IMR-90 (cell line): ENCODE measurements around the gene FGF9. TPM values are rescaled to one million over a fixed set of nuclear protein-coding genes. Genes with fewer than 3 reads are reported as not detected.

Experiments used
- ATAC-seq: fragments of 200-7000 bp; cut with Tn5 transposase; 2 replicates; pipeline ENCODE4 v1.9.1; 2020; ENCODE audit warnings: low read depth, mild to moderate bottlenecking, moderate library complexity
- BruUV-seq: library from RNA; stranded (reverse); fragments of 400-500 nt; replicated peaks from 2 replicates; lab custom pipeline; 2021; lab: Mats Ljungman, UMichigan
- CTCF ChIA-PET: fragments of 300-600 bp; formaldehyde crosslinking; extraction: SDS; loops from one replicate; lab custom pipeline; 2021; ENCODE audit warnings: antibody characterized with exemption; lab: Yijun Ruan, JAX
- POLR2A ChIA-PET: fragments of 300-600 bp; sonication (Branson Sonifier 250); formaldehyde crosslinking; loops from one replicate; lab custom pipeline; 2022; ENCODE audit warnings: antibody characterized with exemption; ENCODE audit not compliant: unreplicated experiment; lab: Charles Lee
- DNase-seq: peaks from one replicate; pipeline ENCODE4 v3.0.0; 2013
- H2AFZ ChIP-seq: replicated peaks from 2 replicates; pipeline ENCODE3; 2013; ENCODE audit warnings: low read length, mild to moderate bottlenecking; ENCODE audit not compliant: poor library complexity
- H2AK5ac ChIP-seq: 2 replicates; pipeline ENCODE4 v1.6.1; 2013; ENCODE audit warnings: low read depth, low read length, inconsistent platforms
- H2AK9ac ChIP-seq: replicated peaks from 2 replicates; pipeline ENCODE3; 2013; ENCODE audit warnings: mild to moderate bottlenecking, low read depth, low read length, moderate library complexity; ENCODE audit not compliant: poor library complexity
- H2BK120ac ChIP-seq: 2 replicates; pipeline ENCODE4 v1.6.1; 2013; ENCODE audit warnings: low read depth, low read length, inconsistent platforms
- H2BK15ac ChIP-seq: 3 replicates; pipeline ENCODE4 v1.6.1; 2013; ENCODE audit warnings: low read depth, low read length, inconsistent platforms
- H2BK20ac ChIP-seq: 2 replicates; pipeline ENCODE4 v1.6.1; 2013; ENCODE audit warnings: low read depth, mild to moderate bottlenecking, inconsistent platforms, low read length, moderate library complexity
- H2BK5ac ChIP-seq: 2 replicates; pipeline ENCODE4 v1.6.1; 2013; ENCODE audit warnings: mild to moderate bottlenecking, low read depth, low read length, inconsistent platforms; ENCODE audit not compliant: poor library complexity, severe bottlenecking
- H3K14ac ChIP-seq: replicated peaks from 2 replicates; pipeline ENCODE4 v1.6.1; 2013; ENCODE audit warnings: low read depth, low read length, inconsistent platforms
- H3K18ac ChIP-seq: 2 replicates; pipeline ENCODE4 v1.6.1; 2013; ENCODE audit warnings: low read depth, low read length, control low read depth
- H3K23ac ChIP-seq: 2 replicates; pipeline ENCODE4 v1.6.1; 2013; ENCODE audit warnings: low read depth, low read length, inconsistent platforms
- H3K27ac ChIP-seq: 2 replicates; pipeline ENCODE4 v1.5.1; 2013; ENCODE audit warnings: mild to moderate bottlenecking, control low read depth, low read length; ENCODE audit not compliant: insufficient read depth
- H3K27me3 ChIP-seq: 2 replicates; pipeline ENCODE4 v1.6.1; 2013; ENCODE audit warnings: low read length; ENCODE audit not compliant: control insufficient read depth, insufficient read depth
- H3K36me3 ChIP-seq: 2 replicates; pipeline ENCODE4 v1.6.1; 2013; ENCODE audit warnings: low read length, mixed read lengths; ENCODE audit not compliant: control insufficient read depth, insufficient read depth
- H3K4ac ChIP-seq: 2 replicates; pipeline ENCODE4 v1.6.1; 2013; ENCODE audit warnings: low read depth, low read length, inconsistent platforms
- H3K4me1 ChIP-seq: 2 replicates; pipeline ENCODE4 v1.6.1; 2013; ENCODE audit warnings: low read length, mixed read lengths; ENCODE audit not compliant: control insufficient read depth, insufficient read depth
- H3K4me2 ChIP-seq: 2 replicates; pipeline ENCODE4 v1.6.1; 2013; ENCODE audit warnings: low read depth, mild to moderate bottlenecking, control low read depth, low read length, moderate library complexity
- H3K4me3 ChIP-seq: 2 replicates; pipeline ENCODE4 v1.5.1; 2013; ENCODE audit warnings: low read depth, mild to moderate bottlenecking, control low read depth, low read length, moderate library complexity; ENCODE audit not compliant: insufficient read depth
- H3K56ac ChIP-seq: 2 replicates; pipeline ENCODE4 v1.6.1; 2013; ENCODE audit warnings: low read length, inconsistent platforms; ENCODE audit not compliant: insufficient read depth; ENCODE audit errors: extremely low read depth
- H3K79me1 ChIP-seq, 2 experiments: 2 replicates each; pipeline ENCODE4 v1.6.1; 2013; ENCODE audit warnings: low read length in 2 of 2, inconsistent platforms in 1 of 2, low read depth in 1 of 2
- H3K9ac ChIP-seq: 2 replicates; pipeline ENCODE4 v1.6.1; 2013; ENCODE audit warnings: low read depth, low read length, control low read depth
- H3K9me1 ChIP-seq: 2 replicates; pipeline ENCODE4 v1.6.1; 2013; ENCODE audit warnings: low read length, inconsistent platforms; ENCODE audit not compliant: insufficient read depth
- H3K9me3 ChIP-seq: 2 replicates; pipeline ENCODE4 v1.6.1; 2013; ENCODE audit warnings: low read length; ENCODE audit not compliant: control insufficient read depth, insufficient read depth
- H4K20me1 ChIP-seq: 2 replicates; pipeline ENCODE4 v1.6.1; 2013; ENCODE audit warnings: low read length, inconsistent platforms; ENCODE audit not compliant: insufficient read depth
- H4K5ac ChIP-seq: 2 replicates; pipeline ENCODE4 v1.6.1; 2013; ENCODE audit warnings: mild to moderate bottlenecking, low read depth, low read length, control low read depth
- H4K8ac ChIP-seq, 2 experiments: 2 replicates each; pipeline ENCODE4 v1.6.1; 2013; ENCODE audit warnings: low read depth in 2 of 2, low read length in 2 of 2, control low read depth in 1 of 2, inconsistent platforms in 1 of 2
- H4K91ac ChIP-seq: 2 replicates; pipeline ENCODE4 v1.6.1; 2013; ENCODE audit warnings: low read depth, low read length, inconsistent platforms; ENCODE audit not compliant: insufficient read depth
- CEBPB ChIP-seq: IDR thresholded peaks from 2 replicates; pipeline ENCODE4 v1.6.1; 2012; ENCODE audit warnings: low read depth, low read length, improper control_type of control experiment
- CHD1 ChIP-seq: IDR thresholded peaks from 2 replicates; pipeline ENCODE4 v1.6.1; 2012; ENCODE audit warnings: low read depth, low read length, improper control_type of control experiment
- FOS ChIP-seq: fragments of 150-350 bp; IDR thresholded peaks from 2 replicates; pipeline ENCODE4 v1.6.1; 2016; ENCODE audit warnings: low read depth, low read length
- MAFK ChIP-seq: IDR thresholded peaks from 2 replicates; pipeline ENCODE4 v1.6.1; 2012; ENCODE audit warnings: low read depth, low read length, improper control_type of control experiment
- MAZ ChIP-seq: IDR thresholded peaks from 2 replicates; pipeline ENCODE4 v1.6.1; 2012; ENCODE audit warnings: low read depth, mild to moderate bottlenecking, low read length, improper control_type of control experiment, moderate library complexity, borderline replicate concordance
- RAD21 ChIP-seq: IDR thresholded peaks from 2 replicates; pipeline ENCODE4 v1.6.1; 2012; ENCODE audit warnings: low read length, improper control_type of control experiment
- RFX5 ChIP-seq: IDR thresholded peaks from 2 replicates; pipeline ENCODE4 v1.8.0; 2012; ENCODE audit warnings: low read depth, mild to moderate bottlenecking, low read length, moderate library complexity
- SMC3 ChIP-seq: fragments of 150-350 bp; IDR thresholded peaks from 2 replicates; pipeline ENCODE4 v1.6.1; 2016; ENCODE audit warnings: low read depth, mild to moderate bottlenecking, antibody characterized with exemption, low read length, moderate library complexity
- WGBS, 2 experiments: methylation state at CpG; one replicate each; pipeline versions ENCODE4 v1.1.5 to v1.1.7; 2013; ENCODE audit warnings: missing lambda C conversion rate in 2 of 2; ENCODE audit not compliant: insufficient read length in 1 of 2; ENCODE audit errors: extremely low coverage in 2 of 2; 5-methylcytosine and 5-hydroxymethylcytosine counted together
- dilution Hi-C: fragments of 300-500 bp; cut with HindIII; formaldehyde crosslinking; loops from one replicate; pipeline ENCODE4 v1.14.3; 2018; ENCODE audit warnings: low sequenced_read_pairs; ENCODE audit not compliant: unreplicated experiment
- in situ Hi-C: fragments of 300-500 bp; cut with MboI; formaldehyde crosslinking; loops from 3 replicates; pipeline ENCODE4 v1.14.3; 2019; ENCODE audit warnings: low sequenced_read_pairs, inconsistent platforms, mixed read lengths
- intact Hi-C: fragments of 100-400 bp; cut with micrococcal nuclease; formaldehyde crosslinking; loops from 2 replicates; pipeline ENCODE4 v1.10.0; 2022
- polyA plus RNA-seq, 3 experiments: library from polyadenylated mRNA; depleted of rRNA; stranded (reverse); fragments of >200 nt; gene quantifications; 2 replicates each; pipeline ENCODE4 v1.2.3, GENCODE V29; 2012; ENCODE audit warnings: low replicate concordance in 1 of 3
- total RNA-seq: library from RNA; depleted of rRNA; stranded (reverse); fragments of >200 nt; gene quantifications from 2 replicates; pipeline ENCODE4 v1.2.3, GENCODE V29; 2012
- TF ChIP-seq, protein P1 (sequence below): conservative IDR thresholded peaks from 2 replicates; pipeline ENCODE4 v1.5.1; 2012; ENCODE audit warnings: mild to moderate bottlenecking, low read depth, low read length, improper control_type of control experiment

FGF9 gene
- total and polyA plus RNA-seq, 2 of the 4 experiments (the other 2 are of a cell fraction): under 0.01 to 0.05 TPM

DNA sequence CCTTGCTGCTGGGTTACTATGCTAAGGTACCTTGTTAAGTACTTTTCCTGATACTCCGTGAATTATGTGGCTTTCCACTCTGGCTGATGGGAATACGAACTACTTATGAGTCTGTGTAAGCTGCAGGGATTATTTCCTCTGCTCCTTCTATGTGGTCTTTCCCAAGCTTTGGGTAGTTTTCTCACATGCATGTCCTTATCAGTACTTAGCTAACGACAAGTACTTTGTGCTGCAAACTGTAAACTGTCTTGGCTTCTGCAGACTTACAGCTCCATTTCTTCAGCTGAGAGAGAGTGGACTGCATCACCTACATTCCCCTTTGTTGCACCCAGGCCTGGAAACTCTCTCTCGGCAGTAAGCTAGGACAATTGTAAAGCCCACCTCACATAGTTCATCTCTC lies 76.6 kb downstream of the FGF9 start:
- no peak overlapping the region; the same call in 1 of the 2 replicates for H3K23ac ChIP-seq
- no peaks in the 10 kb centered on the region for H3K27me3 ChIP-seq
- ATAC-seq (no peak), DNase-seq (no peak)
- no peak overlapping the region for H3K9ac ChIP-seq
- H3K27ac ChIP-seq: no peak overlapping the region
- 40% methylated on average over 1 of the region's 4 CpGs; no CpG with 5 or more reads in 1 of the 2 experiments for WGBS, 2 experiments
- H3K79me1 ChIP-seq: no peaks in the 10 kb centered on the region
- peaks cover 5% of the 10 kb centered on the region for H3K9me3 ChIP-seq
- H2AFZ ChIP-seq: no peak overlapping the region
- peaks cover 6% of the 10 kb centered on the region; the same call in 1 of the 2 replicates for H3K9me1 ChIP-seq
- POLR2A ChIA-PET: no interaction called here
- H3K4me3 ChIP-seq: no peak overlapping the region
- peaks cover 9% of the 10 kb centered on the region for H3K4me1 ChIP-seq
- H2BK120ac ChIP-seq: peak overlapping the region; percentile 98
- no peak overlapping the region for H3K4me2 ChIP-seq
- H3K4ac ChIP-seq: peak overlapping the region; percentile 74
- no peak overlapping the region for H4K5ac ChIP-seq
- intact Hi-C loops (loop anchor here (5.0 to 10.0 kb wide), 2 partner anchors 75 to 227 kb away; partner anchors contain the start of gene FGF9), in situ Hi-C loops (no loop called here), dilution Hi-C loops (no loop called here)
- peak overlapping the region; percentile 36; the same call in 2 of the 3 replicates for H2BK15ac ChIP-seq
- H2AK5ac ChIP-seq: 0 out of 2 replicates have a peak overlapping the region, but pooled peaks have one; percentile 6
- H3K14ac ChIP-seq: peak overlapping the region; percentile 8
- no peak for TF ChIP-seq RAD21
- TF ChIP-seq CEBPB: no peak
- TF ChIP-seq, protein P1, sequence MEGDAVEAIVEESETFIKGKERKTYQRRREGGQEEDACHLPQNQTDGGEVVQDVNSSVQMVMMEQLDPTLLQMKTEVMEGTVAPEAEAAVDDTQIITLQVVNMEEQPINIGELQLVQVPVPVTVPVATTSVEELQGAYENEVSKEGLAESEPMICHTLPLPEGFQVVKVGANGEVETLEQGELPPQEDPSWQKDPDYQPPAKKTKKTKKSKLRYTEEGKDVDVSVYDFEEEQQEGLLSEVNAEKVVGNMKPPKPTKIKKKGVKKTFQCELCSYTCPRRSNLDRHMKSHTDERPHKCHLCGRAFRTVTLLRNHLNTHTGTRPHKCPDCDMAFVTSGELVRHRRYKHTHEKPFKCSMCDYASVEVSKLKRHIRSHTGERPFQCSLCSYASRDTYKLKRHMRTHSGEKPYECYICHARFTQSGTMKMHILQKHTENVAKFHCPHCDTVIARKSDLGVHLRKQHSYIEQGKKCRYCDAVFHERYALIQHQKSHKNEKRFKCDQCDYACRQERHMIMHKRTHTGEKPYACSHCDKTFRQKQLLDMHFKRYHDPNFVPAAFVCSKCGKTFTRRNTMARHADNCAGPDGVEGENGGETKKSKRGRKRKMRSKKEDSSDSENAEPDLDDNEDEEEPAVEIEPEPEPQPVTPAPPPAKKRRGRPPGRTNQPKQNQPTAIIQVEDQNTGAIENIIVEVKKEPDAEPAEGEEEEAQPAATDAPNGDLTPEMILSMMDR: no peak
- no peak for TF ChIP-seq RFX5
- no peak for TF ChIP-seq SMC3
- no peak for TF ChIP-seq FOS
- TF ChIP-seq CHD1: no peak
- TF ChIP-seq MAFK: no peak
- no peak for TF ChIP-seq MAZ
- H3K18ac ChIP-seq: peak overlapping the region; percentile 13; the same call in 1 of the 2 replicates
- no peak overlapping the region for H2AK9ac ChIP-seq
- CTCF ChIA-PET: interaction anchor here (0.6 kb wide), 1 partner anchor 12 kb away, joined by 3 read pairs; no protein-coding TSS in a partner anchor
- peak overlapping the region; percentile 67; the same call in 1 of the 2 replicates for H2BK20ac ChIP-seq
- H4K20me1 ChIP-seq: no peaks in the 10 kb centered on the region
- peak overlapping the region; percentile 89 for H4K91ac ChIP-seq
- no peaks in the 10 kb centered on the region for H3K36me3 ChIP-seq
- peak overlapping the region; percentile 2 for H2BK5ac ChIP-seq
- H3K56ac ChIP-seq: no peak overlapping the region; the same call in 1 of the 2 replicates
- peak overlapping the region in 1 of 2 experiments; percentile 41; a peak in 2 of 4 replicates for H4K8ac ChIP-seq
- no TSS peak for BruUV-seq
